Measurements from ENCODE around the gene ASTN1. TPM values are rescaled to one million over a fixed set of nuclear protein-coding genes. Genes with fewer than 3 reads are reported as not detected.

The ASTN1 gene
- total RNA-seq, 2 donors from 2014 or later: 0.23 to 0.62 TPM

DNA sequence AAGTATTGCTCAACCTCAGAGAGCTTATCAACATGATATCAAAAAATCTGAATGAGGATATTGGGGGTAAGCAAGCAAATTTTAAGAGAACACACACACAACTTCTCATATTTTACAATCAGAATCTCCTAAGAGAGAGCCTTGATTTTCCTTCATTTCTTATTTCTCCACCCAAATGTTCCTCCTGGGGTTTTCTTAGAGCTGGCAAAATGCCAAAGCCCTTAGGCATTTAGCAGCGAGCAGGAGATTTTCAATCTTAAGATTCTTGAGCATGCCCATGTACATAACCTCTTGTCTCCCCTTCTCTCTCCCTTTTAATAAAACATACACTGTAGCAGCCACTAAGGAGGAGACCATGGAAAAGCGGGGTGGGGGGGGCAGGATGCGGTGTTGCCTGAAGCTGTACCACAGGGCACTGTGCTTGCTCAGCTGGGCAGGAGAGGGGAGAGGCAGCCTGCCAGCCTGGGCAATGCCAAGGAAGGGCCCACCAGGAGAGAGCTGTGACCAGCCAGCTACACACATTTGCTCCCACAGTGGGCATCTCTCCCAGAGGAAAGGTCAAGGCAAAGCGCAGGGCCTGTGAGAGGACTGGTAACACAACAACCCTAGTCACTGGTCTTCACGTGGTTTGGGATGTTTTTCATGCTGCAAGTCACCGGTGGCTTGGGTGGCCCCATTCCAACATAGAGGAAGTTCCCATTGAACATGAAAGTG lies 10.6 kb upstream of the ASTN1 start:
- Histone ChIP-seq H3K36me3 (no peaks in the 10 kb centered on the region), H3K4me3 (no peak overlapping the region), H3K9me3 (no peaks in the 10 kb centered on the region), H3K27ac (no peak overlapping the region), H3K4me1 (replicated peaks) (no peaks in the 10 kb centered on the region), H3K27me3 (replicated peaks; ENCODE audit: insufficient read depth) (peaks cover 8% of the 10 kb centered on the region)
- TF ChIP-seq POLR2AphosphoS5 (IDR thresholded peaks at IDR 0.05) (no peak), POLR2A (IDR thresholded peaks at IDR 0.05) (no peak)
- TF ChIP-seq, protein P1, sequence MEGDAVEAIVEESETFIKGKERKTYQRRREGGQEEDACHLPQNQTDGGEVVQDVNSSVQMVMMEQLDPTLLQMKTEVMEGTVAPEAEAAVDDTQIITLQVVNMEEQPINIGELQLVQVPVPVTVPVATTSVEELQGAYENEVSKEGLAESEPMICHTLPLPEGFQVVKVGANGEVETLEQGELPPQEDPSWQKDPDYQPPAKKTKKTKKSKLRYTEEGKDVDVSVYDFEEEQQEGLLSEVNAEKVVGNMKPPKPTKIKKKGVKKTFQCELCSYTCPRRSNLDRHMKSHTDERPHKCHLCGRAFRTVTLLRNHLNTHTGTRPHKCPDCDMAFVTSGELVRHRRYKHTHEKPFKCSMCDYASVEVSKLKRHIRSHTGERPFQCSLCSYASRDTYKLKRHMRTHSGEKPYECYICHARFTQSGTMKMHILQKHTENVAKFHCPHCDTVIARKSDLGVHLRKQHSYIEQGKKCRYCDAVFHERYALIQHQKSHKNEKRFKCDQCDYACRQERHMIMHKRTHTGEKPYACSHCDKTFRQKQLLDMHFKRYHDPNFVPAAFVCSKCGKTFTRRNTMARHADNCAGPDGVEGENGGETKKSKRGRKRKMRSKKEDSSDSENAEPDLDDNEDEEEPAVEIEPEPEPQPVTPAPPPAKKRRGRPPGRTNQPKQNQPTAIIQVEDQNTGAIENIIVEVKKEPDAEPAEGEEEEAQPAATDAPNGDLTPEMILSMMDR (IDR thresholded peaks at IDR 0.05): no peak
- 78% methylated on average over 6 of the region's 6 CpGs for WGBS
- intact Hi-C loops (cut with DNase I): no loop called here
- DNase-seq (ENCODE audit: low spot score): no peak

DNA sequence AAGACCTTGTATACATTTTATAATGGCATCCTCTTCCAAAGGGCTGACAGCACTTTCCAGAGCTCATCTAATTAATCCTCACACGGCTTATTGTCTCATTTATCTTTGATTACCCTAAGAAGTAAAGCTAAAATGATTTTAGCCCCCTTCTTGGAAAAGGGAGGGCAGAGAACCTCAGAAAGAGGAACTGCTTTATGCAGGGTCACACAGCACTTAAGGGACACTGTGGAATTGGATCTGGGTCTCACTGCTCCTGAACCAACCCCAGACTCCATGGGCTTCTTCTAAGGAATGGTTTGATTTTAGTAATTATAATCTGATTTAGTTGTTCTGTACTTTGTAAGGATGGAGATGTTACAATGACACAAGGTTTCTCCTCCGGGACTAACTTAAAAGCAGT lies 9.5 kb upstream of the ASTN1 start:
- no peaks in the 10 kb centered on the region for H3K4me1 ChIP-seq (replicated peaks)
- H3K27ac ChIP-seq: no peak overlapping the region
- no peak for DNase-seq (ENCODE audit: low spot score)
- TF ChIP-seq POLR2A (IDR thresholded peaks at IDR 0.05) (no peak), POLR2AphosphoS5 (IDR thresholded peaks at IDR 0.05) (no peak)
- TF ChIP-seq, protein P1 (IDR thresholded peaks at IDR 0.05): no peak
- intact Hi-C loops (cut with DNase I): no loop called here
- H3K4me3 ChIP-seq: no peak overlapping the region
- WGBS: 85% methylated on average over 2 of the region's 2 CpGs
- no peaks in the 10 kb centered on the region for H3K36me3 ChIP-seq
- no peaks in the 10 kb centered on the region for H3K9me3 ChIP-seq
- H3K27me3 ChIP-seq (replicated peaks; ENCODE audit: insufficient read depth): peaks cover 8% of the 10 kb centered on the region

DNA sequence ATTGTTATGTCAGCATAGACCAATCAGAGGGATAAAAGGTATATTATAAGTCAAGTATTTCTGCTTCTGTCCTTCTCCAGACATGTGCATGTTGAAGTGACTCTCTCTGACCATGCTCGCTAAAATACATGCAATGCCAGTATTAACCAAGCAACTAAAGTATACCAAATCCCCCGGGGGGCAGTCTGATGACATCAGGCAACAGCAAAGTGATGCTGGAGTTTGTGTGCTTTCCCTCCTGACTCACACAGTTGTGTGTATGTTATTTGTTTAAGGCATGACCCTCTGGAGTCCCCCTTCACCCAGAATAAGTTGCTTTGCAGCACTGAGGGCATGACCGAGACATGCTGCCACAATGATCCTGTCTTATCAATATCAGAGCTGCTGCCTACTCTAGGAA lies 8.4 kb upstream of the ASTN1 start:
- Histone ChIP-seq H3K4me3 (no peak overlapping the region), H3K4me1 (replicated peaks) (no peaks in the 10 kb centered on the region), H3K27ac (no peak overlapping the region), H3K36me3 (no peaks in the 10 kb centered on the region), H3K9me3 (no peaks in the 10 kb centered on the region), H3K27me3 (replicated peaks; ENCODE audit: insufficient read depth) (peaks cover 8% of the 10 kb centered on the region)
- 85% methylated on average over 3 of the region's 3 CpGs for WGBS
- TF ChIP-seq POLR2AphosphoS5 (IDR thresholded peaks at IDR 0.05) (no peak), POLR2A (IDR thresholded peaks at IDR 0.05) (no peak)
- TF ChIP-seq, protein P1 (IDR thresholded peaks at IDR 0.05): no peak
- intact Hi-C loops (cut with DNase I): no loop called here
- DNase-seq (ENCODE audit: low spot score): no peak

GRCh38 chr1:177172272-177172671 lies 7.8 kb upstream of the ASTN1 start:
- WGBS: 57% methylated on average over 3 of the region's 3 CpGs
- Histone ChIP-seq H3K4me3 (no peak overlapping the region), H3K4me1 (replicated peaks) (no peaks in the 10 kb centered on the region), H3K36me3 (no peaks in the 10 kb centered on the region), H3K9me3 (no peaks in the 10 kb centered on the region), H3K27me3 (replicated peaks; ENCODE audit: insufficient read depth) (peaks cover 8% of the 10 kb centered on the region), H3K27ac (no peak overlapping the region)
- no peak for DNase-seq (ENCODE audit: low spot score)
- intact Hi-C loops (cut with DNase I): no loop called here
- TF ChIP-seq POLR2A (IDR thresholded peaks at IDR 0.05) (no peak), POLR2AphosphoS5 (IDR thresholded peaks at IDR 0.05) (no peak)
- TF ChIP-seq, protein P1 (IDR thresholded peaks at IDR 0.05): no peak

- Histone ChIP-seq H3K4me1 (replicated peaks) (no peaks in the 10 kb centered on the region), H3K4me3 (no peak overlapping the region), H3K36me3 (no peaks in the 10 kb centered on the region), H3K27ac (no peak overlapping the region), H3K9me3 (no peaks in the 10 kb centered on the region), H3K27me3 (replicated peaks; ENCODE audit: insufficient read depth) (peaks cover 8% of the 10 kb centered on the region)
- intact Hi-C loops (cut with DNase I): no loop called here
- DNase-seq (ENCODE audit: low spot score): no peak
- WGBS: 13% methylated on average over 8 of the region's 8 CpGs
- TF ChIP-seq, protein P1 (IDR thresholded peaks at IDR 0.05): no peak
- TF ChIP-seq POLR2AphosphoS5 (IDR thresholded peaks at IDR 0.05) (no peak), POLR2A (IDR thresholded peaks at IDR 0.05) (no peak)
These were observed 7.1 kb upstream of the ASTN1 start for GRCh38 chr1:177171536-177172123.
